ENCODE data around the gene ELMOD1.

- TF ChIP-seq CREB1 (CRISPR knock-in tag; IDR thresholded peaks at IDR 0.05; ENCODE audit: low read depth) (no peak), CTCF (conservative IDR thresholded peaks at IDR 0.05; ENCODE audit: low read depth in 2 of 2) (no peak), POLR2AphosphoS5 (IDR thresholded peaks at IDR 0.05; ENCODE audit: low read depth) (no peak), EZH2phosphoT487 (IDR thresholded peaks at IDR 0.05; ENCODE audit: unreplicated experiment) (no peak), EZH2 (IDR thresholded peaks at IDR 0.05; ENCODE audit: low read depth, unreplicated experiment) (no peak)
These were observed 106.3 kb downstream of the ELMOD1 start for GRCh38 chr11:107697291-107697690.

Data from GM23338 (cell line).